Limb (tissue), 2 donors: ENCODE data around the gene IGDCC3.
A peak's percentile ranks its signal among the peaks of the same experiment; 100 is the strongest.

Experiments used
- DNase-seq, 2 donors: peaks; one replicate each; pipeline ENCODE4 v3.0.0-alpha.2; 2016; ENCODE audit errors: extremely low spot score in 2 of 2

Gene IGDCC3

DNA sequence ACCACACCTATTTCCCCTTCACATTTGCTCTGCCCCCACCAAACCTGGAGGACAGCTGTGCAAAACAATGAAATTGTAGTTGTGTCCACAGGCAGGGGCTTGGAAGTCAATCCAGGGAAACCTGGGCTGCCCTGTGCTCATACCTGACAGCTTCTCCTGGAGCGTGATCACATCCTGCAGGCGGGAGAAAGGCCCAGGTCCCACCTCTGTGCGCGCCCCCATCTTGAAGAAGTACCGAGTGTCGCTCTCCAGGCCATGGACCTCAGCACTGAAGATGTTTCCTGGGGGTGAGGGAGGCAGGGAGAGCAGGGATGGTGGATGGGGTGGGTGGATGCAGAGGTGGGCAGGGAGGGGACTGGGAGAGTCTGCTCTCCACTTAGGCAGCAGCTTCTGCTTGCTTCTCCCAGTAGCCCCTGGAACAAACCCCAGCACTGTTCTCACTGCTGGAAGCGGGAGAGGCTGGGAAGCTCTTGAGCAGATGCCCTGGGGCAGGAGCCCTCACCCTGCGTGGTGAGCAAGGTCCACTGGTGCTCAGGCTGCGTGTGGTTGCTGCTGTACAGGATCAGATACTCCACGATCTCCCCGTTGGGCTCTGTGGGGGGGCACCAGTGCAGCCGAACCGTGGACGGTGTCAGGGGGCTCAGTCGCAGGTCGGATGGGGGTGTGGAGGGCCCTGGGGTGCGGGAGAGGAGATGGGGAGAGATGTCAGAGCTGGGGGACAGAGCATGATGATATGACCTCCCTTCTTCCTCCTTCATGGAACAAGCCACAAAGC lies 10.7 kb upstream of the IGDCC3 start:
- no peak for DNase-seq

- no peak for DNase-seq
These were observed 9.1 kb upstream of the IGDCC3 start for GRCh38 chr15:65386886-65387285.

DNA sequence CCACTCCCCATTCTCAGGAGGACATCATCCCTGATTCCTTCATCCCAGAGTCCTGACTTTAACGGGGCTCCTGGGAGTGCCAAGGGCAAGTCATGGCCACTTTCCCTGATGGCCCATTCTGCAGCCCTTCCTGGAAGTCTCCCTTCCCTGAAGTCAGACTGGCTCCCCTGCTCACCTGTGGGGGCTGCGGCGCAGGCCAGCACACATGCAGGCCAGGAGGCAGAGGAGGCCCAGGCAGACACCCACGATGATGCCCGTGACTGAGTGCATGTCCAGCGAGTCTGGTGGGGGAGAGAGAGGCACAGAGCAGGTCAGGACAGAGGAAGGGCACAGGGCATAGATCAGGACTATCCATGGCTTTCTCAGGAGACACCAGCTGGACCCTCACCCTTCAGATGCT lies 8.6 kb upstream of the IGDCC3 start:
- DNase-seq, result no peak

DNA sequence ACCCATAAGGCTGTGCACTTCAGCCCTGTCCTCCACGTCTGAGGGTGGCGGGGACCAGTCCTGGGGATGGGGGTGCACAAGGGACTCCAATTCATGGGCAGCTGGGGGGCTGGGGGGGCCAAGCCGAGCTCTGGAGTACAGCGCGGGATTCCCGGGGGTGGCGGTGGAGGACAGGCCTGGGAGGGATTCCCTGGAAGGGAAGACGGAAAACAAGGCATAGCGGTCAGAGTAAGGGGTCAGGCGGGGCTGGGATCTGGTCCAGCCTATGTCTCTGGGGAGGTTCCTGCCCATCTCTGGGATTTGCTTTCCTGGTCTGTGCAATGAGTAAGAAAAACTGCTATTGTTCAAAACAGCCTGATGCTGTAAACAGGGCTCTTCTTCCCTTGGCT lies 8.1 kb upstream of the IGDCC3 start:
- no peak for DNase-seq

- peak; percentile 88 to 92 for DNase-seq
These were observed 7.4 kb upstream of the IGDCC3 start for GRCh38 chr15:65384895-65385869.

GRCh38 chr15:65384505-65384894 lies 6.7 kb upstream of the IGDCC3 start:
- DNase-seq, result no peak

DNA sequence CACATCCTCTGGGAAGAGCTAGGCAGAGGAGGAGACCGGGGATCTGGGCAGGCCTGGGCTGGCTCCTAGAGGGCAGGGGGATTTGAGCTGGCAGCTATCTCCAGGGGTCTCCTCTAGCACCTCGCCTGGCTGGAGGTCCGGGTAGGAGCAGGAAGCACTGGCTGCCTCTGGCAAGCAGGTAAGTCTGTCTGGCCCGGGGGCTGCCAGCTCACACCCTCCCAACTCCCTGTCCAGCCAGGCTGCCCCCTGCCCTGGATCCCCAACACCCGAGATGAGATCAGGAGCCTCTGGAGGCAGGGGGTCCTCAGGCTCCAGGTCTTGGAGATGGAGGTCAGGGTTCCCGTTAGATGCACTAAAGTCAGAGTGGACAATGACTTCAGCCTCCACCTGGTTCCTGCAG lies 6.2 kb upstream of the IGDCC3 start:
- no peak for DNase-seq

GRCh38 chr15:65383456-65383855 lies 5.7 kb upstream of the IGDCC3 start:
- DNase-seq, result no peak

DNA sequence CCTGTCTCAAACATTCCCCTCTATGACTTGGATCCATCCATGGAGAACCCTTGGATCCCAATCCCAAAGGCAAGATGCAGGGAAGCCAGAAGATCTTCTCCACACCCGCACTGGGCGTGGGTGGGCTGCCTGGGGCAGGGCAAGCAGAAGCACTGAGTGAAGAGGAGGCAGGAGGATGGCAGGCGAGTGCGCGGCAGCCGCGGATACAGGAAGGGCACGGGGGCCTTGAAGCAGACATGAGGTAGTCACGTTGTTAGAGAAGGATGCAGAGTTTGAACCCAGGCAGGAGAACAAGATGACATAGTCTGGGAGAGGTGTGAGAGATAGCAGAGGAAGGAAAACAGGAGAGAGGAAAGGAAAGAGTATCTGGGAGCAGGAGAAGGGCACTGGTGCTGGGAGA lies 5.1 kb upstream of the IGDCC3 start:
- no peak for DNase-seq

- DNase-seq, result no peak
These were observed 4.3 kb upstream of the IGDCC3 start for GRCh38 chr15:65382146-65382491.

DNA sequence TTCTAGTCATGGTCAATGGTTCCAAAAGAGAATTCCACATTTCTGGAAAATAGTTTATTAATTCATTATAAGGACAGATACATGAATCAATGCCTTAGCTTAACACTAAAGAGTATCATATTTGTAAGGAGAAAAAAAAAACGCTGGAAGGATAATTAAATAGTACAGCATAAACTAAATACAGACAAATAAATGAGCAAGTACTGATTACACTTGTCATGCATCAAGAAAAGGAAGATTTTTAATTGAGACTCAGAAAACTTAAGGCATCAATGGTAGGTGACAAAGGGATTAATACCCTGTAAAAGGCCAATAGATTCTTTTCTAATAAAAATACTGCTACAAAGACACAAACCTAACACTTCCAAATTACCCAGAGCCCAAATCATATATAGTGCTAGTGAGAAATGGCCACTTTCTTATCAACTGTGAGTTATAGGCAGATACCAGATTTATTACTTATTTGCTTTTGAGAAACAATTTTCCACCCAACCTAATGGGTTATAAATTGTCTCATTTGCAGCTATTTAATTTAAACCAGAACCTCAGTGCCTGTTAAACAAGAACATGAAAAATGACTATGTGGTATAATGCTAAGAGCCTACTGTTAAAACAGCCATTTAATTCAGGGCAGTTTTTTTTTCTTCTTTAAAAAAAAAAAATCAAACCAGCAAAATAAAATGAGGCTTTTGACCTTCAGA lies 3.8 kb upstream of the IGDCC3 start:
- DNase-seq, result no peak

DNA sequence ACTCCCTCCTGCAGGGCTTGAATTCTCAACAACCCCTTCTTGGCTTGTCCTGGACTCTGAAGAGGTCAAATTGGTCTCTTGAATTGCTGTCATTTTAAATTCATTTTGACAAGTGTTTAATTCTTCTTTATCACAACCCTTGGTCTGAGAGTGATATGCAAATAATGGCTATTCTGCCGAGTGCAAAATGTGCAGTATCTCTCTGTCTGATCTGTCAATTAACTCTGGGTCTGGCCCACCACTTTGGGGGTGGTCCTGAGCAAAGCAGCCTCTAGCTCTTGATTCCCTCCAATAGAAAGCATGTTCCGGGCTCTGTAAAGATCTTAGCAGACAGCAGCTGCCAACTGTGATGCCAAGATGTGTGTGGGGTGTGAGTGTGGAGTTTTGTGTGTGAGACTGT lies 2.2 kb upstream of the IGDCC3 start:
- DNase-seq, result no peak

- peak in 1 of 2 donors; percentile 72 for DNase-seq
These were observed 462 bp downstream of the IGDCC3 start for GRCh38 chr15:65377105-65377975.

- DNase-seq, result peak in 1 of 2 donors; percentile 61
These were observed 1.1 kb downstream of the IGDCC3 start for GRCh38 chr15:65376767-65377104.

- DNase-seq, result no peak
These were observed 1.8 kb downstream of the IGDCC3 start for GRCh38 chr15:65375871-65376607.

GRCh38 chr15:65374821-65375401 lies 2.9 kb downstream of the IGDCC3 start:
- no peak for DNase-seq

DNA sequence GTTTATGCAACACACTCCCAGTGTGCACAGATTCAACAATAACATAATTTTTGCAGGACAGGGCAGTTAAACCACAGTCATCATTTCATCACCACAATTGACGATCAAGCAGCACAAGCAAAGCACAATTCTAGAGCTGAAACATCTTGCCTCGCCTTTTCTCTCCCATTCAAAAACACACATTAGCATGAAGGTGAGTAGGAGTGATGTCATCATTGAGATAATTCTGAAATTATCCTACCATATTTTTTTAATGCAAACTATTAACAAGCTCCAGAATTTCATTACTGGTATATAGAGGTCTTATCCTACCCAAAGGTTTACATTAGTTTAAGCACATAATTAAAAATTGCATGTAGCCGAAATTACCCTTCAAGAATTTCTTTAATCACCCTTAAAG lies 3.5 kb downstream of the IGDCC3 start:
- DNase-seq, result no peak

DNA sequence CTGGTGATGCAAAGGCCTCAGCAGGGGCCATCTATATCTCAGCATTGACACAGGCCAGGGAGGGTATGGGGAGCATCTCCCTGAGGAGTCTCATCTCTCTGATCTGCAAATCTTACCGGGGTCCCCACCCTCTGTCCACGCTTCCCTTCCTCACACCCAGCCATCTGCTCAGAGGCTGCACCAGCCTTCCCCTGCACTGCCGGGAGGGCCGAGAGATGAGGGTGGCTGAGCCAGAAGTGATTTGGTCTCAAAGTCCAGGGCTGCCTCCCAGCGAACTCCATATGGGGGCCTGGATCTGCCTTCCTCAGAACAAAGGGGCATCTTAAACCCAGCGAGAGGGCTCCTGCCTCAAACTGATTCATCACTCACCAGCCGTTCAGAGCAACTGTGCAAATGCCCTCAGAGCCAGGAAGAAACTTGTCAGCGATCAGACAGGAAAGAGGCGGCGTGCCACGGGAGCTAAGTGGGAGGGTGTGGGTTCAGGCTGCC lies 4.6 kb downstream of the IGDCC3 start:
- DNase-seq, result no peak

- no peak for DNase-seq
These were observed 5.1 kb downstream of the IGDCC3 start for GRCh38 chr15:65372787-65373067.
